ENCODE results near the gene FASTK. TPM values are rescaled to one million over a fixed set of nuclear protein-coding genes. Genes with fewer than 3 reads are reported as not detected.
"Not testable (repeated sequence)": the region's sequence is repeated elsewhere in the genome, so short reads cannot be mapped to it uniquely, and the experiment has no call there.

The FASTK gene
- total RNA-seq, 1 donor from 2014 or later, result 38.9 TPM

- peak; percentile 80 to 85 for DNase-seq (ENCODE audit: low read depth in 2 of 2)
Observed at GRCh38 chr7:151051108-151051507, 29.5 kb downstream of the FASTK start.

- DNase-seq (ENCODE audit: low read depth in 2 of 2), result no peak
Observed at GRCh38 chr7:151048911-151049463, 31.6 kb downstream of the FASTK start.

- DNase-seq (ENCODE audit: low read depth in 2 of 2), result no peak
Observed at GRCh38 chr7:151047976-151048815, 32.4 kb downstream of the FASTK start, which contains the start of gene ASIC3. Gene ASIC3, plus strand, starts transcription at chr7:151048531. Its CDS starts 355 bp downstream, at chr7:151048886.

- DNase-seq (ENCODE audit: low read depth in 2 of 2), result peak in 1 of 2 donors; percentile 25
Observed at GRCh38 chr7:151046603-151047573, 33.7 kb downstream of the FASTK start.

GRCh38 chr7:151045967-151046366, 34.6 kb downstream of the FASTK start:
- DNase-seq (ENCODE audit: low read depth in 2 of 2), result no peak

GRCh38 chr7:151045262-151045661, 35.3 kb downstream of the FASTK start:
- DNase-seq (ENCODE audit: low read depth in 2 of 2), result no peak

- no peak for DNase-seq (ENCODE audit: low read depth in 2 of 2)
Observed at GRCh38 chr7:151043959-151044358, 36.6 kb downstream of the FASTK start.

GRCh38 chr7:151043449-151043848, 37.2 kb downstream of the FASTK start:
- not testable (repeated sequence) for DNase-seq (ENCODE audit: low read depth in 2 of 2)

GRCh38 chr7:151040616-151041375, 39.8 kb downstream of the FASTK start:
- DNase-seq (ENCODE audit: low read depth in 2 of 2), result no peak

- peak in 1 of 2 donors; percentile 32 for DNase-seq (ENCODE audit: low read depth in 2 of 2)
Observed at GRCh38 chr7:151039850-151040548, 40.6 kb downstream of the FASTK start.

- DNase-seq (ENCODE audit: low read depth in 2 of 2), result peak; percentile 81 to 96
Observed at GRCh38 chr7:151038951-151039849, 41.4 kb downstream of the FASTK start.

- DNase-seq (ENCODE audit: low read depth in 2 of 2), result no peak
Observed at GRCh38 chr7:151035902-151036301, 44.7 kb downstream of the FASTK start.

- no peak for DNase-seq (ENCODE audit: low read depth in 2 of 2)
Observed at GRCh38 chr7:151035026-151035717, 45.4 kb downstream of the FASTK start.

- DNase-seq (ENCODE audit: low read depth in 2 of 2), result no peak
Observed at GRCh38 chr7:151034312-151035025, 46.1 kb downstream of the FASTK start.

GRCh38 chr7:151033864-151034249, 46.8 kb downstream of the FASTK start:
- DNase-seq (ENCODE audit: low read depth in 2 of 2), result no peak

- no peak for DNase-seq (ENCODE audit: low read depth in 2 of 2)
Observed at GRCh38 chr7:151032936-151033863, 47.4 kb downstream of the FASTK start.

- no peak for DNase-seq (ENCODE audit: low read depth in 2 of 2)
Observed at GRCh38 chr7:151031011-151031410, 49.6 kb downstream of the FASTK start.

All from lung microvascular endothelial cell (primary cell).